Breast epithelium (tissue), 3 donors: Measurements from ENCODE around the gene NFIX.

Source experiments
- POLR2A ChIP-seq: fragments of 450-650 bp; IDR thresholded peaks from one replicate; pipeline ENCODE4 v1.6.1; 2016; ENCODE audit warnings: antibody characterized with exemption, mild to moderate bottlenecking, moderate library complexity
- POLR2AphosphoS5 ChIP-seq, 3 donors: sonication (generic); formaldehyde crosslinking; IDR thresholded peaks; one replicate each; pipeline ENCODE4 v1.6.1; 2017; ENCODE audit warnings: antibody characterized with exemption in 3 of 3
- TF ChIP-seq, protein P1 (sequence below), 3 donors: fragments of 450-650 bp; IDR thresholded peaks; one replicate each; pipeline ENCODE4 v1.5.1; 2016 to 2017; ENCODE audit warnings: antibody characterized with exemption in 3 of 3, mild to moderate bottlenecking in 3 of 3, moderate library complexity in 3 of 3

DNA sequence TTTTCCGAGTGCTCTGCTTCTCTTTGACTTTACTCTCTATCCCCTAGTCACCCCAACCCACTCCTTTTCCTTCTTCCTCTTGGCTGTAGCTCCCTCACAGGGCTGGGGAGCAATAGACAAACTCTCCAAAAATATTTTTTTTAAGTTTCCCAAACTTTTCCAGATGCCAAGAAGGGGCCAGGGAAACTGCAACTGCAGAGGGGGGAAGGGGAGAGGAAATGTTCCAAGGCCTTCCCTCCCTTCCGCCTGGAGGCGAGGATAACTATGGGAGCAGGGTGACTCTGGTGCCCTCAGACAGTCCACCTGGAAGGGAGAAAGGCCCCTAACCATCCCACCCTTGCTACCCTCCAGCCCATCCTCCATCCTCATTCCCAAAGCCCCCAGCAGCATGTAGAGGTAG, 58.0 kb downstream of the NFIX start:
- TF ChIP-seq, protein P1, sequence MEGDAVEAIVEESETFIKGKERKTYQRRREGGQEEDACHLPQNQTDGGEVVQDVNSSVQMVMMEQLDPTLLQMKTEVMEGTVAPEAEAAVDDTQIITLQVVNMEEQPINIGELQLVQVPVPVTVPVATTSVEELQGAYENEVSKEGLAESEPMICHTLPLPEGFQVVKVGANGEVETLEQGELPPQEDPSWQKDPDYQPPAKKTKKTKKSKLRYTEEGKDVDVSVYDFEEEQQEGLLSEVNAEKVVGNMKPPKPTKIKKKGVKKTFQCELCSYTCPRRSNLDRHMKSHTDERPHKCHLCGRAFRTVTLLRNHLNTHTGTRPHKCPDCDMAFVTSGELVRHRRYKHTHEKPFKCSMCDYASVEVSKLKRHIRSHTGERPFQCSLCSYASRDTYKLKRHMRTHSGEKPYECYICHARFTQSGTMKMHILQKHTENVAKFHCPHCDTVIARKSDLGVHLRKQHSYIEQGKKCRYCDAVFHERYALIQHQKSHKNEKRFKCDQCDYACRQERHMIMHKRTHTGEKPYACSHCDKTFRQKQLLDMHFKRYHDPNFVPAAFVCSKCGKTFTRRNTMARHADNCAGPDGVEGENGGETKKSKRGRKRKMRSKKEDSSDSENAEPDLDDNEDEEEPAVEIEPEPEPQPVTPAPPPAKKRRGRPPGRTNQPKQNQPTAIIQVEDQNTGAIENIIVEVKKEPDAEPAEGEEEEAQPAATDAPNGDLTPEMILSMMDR (IDR thresholded peaks at IDR 0.05) = no peak
- TF ChIP-seq POLR2AphosphoS5 (IDR thresholded peaks at IDR 0.05) (no peak), POLR2A (no peak)
